Stimulated activated naive CD8-positive, alpha-beta T cell treated with anti-CD3 and anti-CD28 coated beads, Interleukin-15, Interleukin-2, amounts not matched to agents 100 ng/mL and 50 ng/mL, for 24 hours (primary cell): Measurements from ENCODE around the gene TENM4.

ENCODE experiments used
- H3K27ac Mint-ChIP-seq: one replicate; pipeline ENCODE4 v1.8.0; 2021; ENCODE audit warnings: mild to moderate bottlenecking, mixed read lengths
- H3K27me3 Mint-ChIP-seq: one replicate; pipeline ENCODE4 v1.8.0; 2021; ENCODE audit warnings: mixed read lengths
- H3K36me3 Mint-ChIP-seq: one replicate; pipeline ENCODE4 v1.8.0; 2021; ENCODE audit warnings: low read depth, mixed read lengths
- H3K4me1 Mint-ChIP-seq: one replicate; pipeline ENCODE4 v1.8.0; 2021; ENCODE audit warnings: low read depth, mixed read lengths
- H3K4me3 Mint-ChIP-seq: one replicate; pipeline ENCODE4 v1.8.0; 2021; ENCODE audit warnings: mild to moderate bottlenecking, mixed read lengths
- H3K9me3 Mint-ChIP-seq: one replicate; pipeline ENCODE4 v1.8.0; 2021; ENCODE audit warnings: mixed read lengths

The TENM4 gene

DNA sequence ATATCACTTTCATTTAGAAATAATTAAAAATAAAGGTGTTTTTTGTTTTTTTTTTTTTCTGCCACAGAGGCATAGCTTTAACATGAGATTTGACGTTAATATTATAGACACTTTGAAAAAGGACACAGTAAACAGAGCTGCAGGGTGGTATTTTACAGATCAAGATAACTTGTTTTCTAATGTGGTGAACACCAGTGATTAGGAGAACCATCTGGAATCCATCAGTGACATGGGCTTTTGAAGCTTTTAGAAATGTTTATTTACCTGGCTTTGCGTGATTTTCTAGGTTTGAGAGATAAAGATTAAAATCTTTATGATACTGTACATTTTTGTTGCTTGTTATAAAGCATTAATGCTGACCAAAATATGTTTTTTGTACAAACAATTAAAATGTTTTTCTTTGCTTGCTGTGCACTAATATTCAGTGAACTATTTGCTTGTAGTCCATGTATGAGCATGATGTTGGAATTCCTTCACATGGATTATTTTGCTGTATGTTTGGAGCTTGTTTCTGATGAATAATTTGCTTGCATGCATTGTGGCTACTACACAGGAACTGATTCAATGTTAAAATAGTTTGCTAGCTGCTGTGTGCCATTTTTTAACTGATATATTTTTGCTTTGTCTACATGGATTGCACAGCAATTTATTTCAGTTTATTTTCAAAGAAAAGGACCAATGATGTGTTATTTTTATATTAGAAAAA is 514.0 kb downstream of the TENM4 start:
- no peak overlapping the region for H3K27ac Mint-ChIP-seq
- no peak overlapping the region for H3K4me3 Mint-ChIP-seq
- no peaks in the 10 kb centered on the region for H3K4me1 Mint-ChIP-seq
- H3K9me3 Mint-ChIP-seq, result no peaks in the 10 kb centered on the region
- H3K36me3 Mint-ChIP-seq, result no peaks in the 10 kb centered on the region
- peaks cover 16% of the 10 kb centered on the region for H3K27me3 Mint-ChIP-seq

DNA sequence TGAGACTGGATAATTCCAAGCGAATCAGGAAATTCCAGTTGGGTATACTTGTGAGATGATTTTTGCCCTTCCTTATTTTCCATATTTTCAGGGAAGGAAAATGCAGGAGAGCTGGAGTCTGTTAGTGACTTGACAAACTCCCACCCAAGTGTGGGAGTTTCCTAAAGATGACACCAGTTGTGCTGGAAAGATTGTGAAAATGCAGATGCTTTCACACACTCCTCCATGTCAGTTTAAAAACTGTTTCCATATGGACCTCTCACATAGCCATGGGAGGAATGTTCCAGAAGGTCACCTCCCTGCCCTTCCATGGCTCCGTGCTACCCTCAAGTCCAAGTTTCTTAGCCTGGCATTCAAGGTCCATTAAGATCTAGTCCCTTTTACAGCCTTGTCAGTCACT is 515.4 kb downstream of the TENM4 start:
- Mint-ChIP-seq H3K4me3 (no peak overlapping the region), H3K4me1 (no peaks in the 10 kb centered on the region), H3K27me3 (peaks cover 20% of the 10 kb centered on the region)

DNA sequence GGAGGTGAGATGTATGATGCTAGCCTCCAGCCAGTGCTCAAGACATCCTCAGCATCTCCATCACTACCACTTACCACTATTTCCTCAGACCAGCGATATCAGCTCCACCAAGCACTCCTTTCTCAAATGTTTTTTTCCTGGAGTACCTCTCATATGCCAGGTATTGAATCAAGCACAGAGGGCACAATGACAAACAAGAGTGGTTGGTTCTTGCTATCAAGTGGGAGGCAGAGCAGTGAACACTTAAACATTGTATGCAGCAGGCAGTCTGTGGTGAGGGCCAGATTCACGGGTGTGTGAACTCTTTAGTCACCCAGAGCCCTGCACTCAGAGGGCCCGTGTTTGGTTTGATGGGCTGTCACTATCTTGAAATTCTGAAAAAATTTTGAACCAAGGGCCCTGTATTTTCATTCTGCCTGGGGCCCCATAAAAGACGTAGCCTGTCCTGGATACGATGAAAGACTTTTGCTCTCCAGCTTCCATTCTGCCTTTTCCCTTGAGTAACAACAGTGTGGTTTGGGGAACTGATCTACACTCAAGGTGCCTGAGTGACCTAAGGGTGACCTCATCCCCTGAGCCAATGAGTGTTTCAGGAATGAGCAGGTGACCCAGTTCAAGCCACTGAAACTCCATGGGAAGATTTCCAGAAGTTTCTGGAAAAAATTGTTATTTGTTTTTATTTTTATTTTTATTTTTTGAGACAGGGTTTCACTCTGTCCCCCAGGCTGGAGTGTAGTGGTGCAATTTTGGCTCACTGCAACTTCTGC is 517.8 kb downstream of the TENM4 start:
- Mint-ChIP-seq H3K27ac (no peak overlapping the region), H3K9me3 (no peaks in the 10 kb centered on the region), H3K4me3 (no peak overlapping the region), H3K4me1 (no peaks in the 10 kb centered on the region), H3K36me3 (no peaks in the 10 kb centered on the region), H3K27me3 (peaks cover 13% of the 10 kb centered on the region)

More for the DNA sequence above, 515.4 kb downstream of the TENM4 start:
- no peak overlapping the region for H3K27ac Mint-ChIP-seq
- H3K9me3 Mint-ChIP-seq, result no peaks in the 10 kb centered on the region
- H3K36me3 Mint-ChIP-seq, result no peaks in the 10 kb centered on the region

DNA sequence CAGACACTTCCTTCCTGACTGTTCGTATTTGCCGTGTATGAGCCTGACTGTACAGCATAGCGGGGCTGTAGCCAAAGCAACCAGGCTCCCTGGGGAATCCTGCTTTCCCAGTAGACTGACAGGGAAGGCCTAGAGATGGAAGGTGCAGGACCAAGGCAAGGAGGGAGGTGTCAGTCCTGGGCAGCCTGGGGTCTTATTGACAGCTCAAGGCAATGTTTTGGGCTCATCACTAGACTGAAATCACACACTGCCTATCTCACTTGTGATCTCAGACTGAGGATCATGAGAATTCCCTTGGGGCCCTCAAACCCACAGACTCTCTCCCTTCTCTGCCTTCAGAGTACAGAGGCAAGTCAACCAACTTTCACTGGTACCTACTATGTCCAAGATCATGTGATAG is 519.3 kb downstream of the TENM4 start:
- Mint-ChIP-seq H3K4me3 (no peak overlapping the region), H3K9me3 (no peaks in the 10 kb centered on the region), H3K36me3 (no peaks in the 10 kb centered on the region), H3K27ac (no peak overlapping the region), H3K4me1 (no peaks in the 10 kb centered on the region), H3K27me3 (peaks cover 13% of the 10 kb centered on the region)

DNA sequence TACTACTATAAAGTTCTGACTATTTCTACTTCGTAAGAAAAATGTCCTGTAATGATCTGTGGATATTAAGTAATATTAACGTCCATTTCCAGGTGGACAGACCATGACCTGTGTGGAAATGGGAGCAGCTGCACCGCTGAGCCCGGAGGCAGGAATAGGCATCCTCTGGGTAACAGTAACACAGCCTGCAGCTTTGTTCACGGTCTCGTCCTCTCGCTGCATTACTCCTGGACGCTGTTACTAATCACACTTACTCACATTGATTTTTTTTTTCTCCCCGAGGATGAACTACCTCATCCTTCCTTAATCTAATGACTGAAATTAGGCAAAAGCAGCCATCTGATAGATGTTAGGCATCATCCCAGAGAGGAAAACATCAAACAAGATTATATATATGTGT is 520.5 kb downstream of the TENM4 start:
- peaks cover 13% of the 10 kb centered on the region for H3K27me3 Mint-ChIP-seq
- H3K27ac Mint-ChIP-seq, result no peak overlapping the region
- H3K4me1 Mint-ChIP-seq, result no peaks in the 10 kb centered on the region
- H3K9me3 Mint-ChIP-seq, result no peaks in the 10 kb centered on the region
- H3K36me3 Mint-ChIP-seq, result no peaks in the 10 kb centered on the region
- H3K4me3 Mint-ChIP-seq, result no peak overlapping the region

DNA sequence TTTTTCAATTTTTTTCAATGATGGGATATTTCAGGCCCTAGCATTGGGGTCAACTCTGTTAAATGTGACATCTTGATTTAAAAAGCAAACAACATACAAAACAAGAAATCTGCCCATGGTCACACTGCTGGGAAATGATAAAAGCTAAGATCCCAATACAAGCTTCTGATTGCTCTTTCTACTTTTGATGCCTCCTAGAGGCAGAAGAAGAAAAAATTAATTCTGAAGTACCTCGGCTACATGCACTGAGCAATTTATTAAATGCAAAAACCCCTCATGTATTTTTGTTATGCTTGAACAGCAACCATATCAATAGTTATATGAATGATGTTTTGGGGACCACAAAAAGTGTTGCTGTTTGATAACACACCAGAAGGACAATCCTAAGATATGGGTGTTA is 524.1 kb downstream of the TENM4 start:
- Mint-ChIP-seq H3K27me3 (peaks cover 8% of the 10 kb centered on the region), H3K9me3 (no peaks in the 10 kb centered on the region), H3K4me3 (no peak overlapping the region), H3K36me3 (no peaks in the 10 kb centered on the region), H3K4me1 (no peaks in the 10 kb centered on the region), H3K27ac (no peak overlapping the region)

DNA sequence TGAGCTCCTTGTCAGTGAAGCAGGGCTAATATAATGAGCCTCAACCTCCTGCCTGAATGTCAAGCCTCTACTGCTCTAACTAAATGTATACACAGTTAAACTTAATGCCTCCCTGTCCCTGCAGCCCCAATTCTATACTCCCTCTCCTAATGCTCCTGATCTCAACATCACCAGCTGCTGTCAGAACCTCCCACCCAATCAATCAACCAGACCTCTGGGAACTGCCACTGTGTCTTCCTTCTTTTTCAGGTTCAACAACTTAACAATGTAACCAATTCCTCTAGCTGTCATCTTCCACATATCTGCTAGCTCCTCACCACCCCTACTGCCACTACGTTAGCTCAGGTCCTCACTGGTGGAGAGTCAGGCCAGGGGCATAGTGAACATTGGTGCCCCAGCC is 526.3 kb downstream of the TENM4 start:
- Mint-ChIP-seq H3K27me3 (peaks cover 4% of the 10 kb centered on the region), H3K9me3 (no peaks in the 10 kb centered on the region), H3K27ac (no peak overlapping the region), H3K4me3 (no peak overlapping the region), H3K4me1 (no peaks in the 10 kb centered on the region), H3K36me3 (no peaks in the 10 kb centered on the region)

DNA sequence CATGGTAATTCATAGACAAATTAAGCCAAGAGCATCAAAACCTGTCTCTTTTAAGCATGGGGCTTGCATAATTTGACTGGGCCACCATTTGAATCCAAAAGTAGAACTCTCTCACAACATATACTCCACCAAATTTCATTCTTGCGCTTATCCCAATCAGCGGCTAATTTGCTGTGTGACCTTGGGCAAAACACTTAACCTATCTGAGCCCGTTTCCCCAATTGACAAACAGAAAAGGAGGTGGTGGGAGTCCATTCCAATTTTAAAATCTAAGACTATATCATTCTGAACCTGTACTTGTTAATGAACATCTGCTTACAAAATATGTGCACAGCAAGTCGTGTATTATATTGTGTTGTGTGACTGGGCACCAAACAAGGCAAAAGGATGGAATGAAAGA is 528.1 kb downstream of the TENM4 start:
- peaks cover 4% of the 10 kb centered on the region for H3K27me3 Mint-ChIP-seq
- no peaks in the 10 kb centered on the region for H3K36me3 Mint-ChIP-seq
- H3K4me3 Mint-ChIP-seq, result no peak overlapping the region
- no peaks in the 10 kb centered on the region for H3K9me3 Mint-ChIP-seq
- H3K4me1 Mint-ChIP-seq, result no peaks in the 10 kb centered on the region
- no peak overlapping the region for H3K27ac Mint-ChIP-seq

DNA sequence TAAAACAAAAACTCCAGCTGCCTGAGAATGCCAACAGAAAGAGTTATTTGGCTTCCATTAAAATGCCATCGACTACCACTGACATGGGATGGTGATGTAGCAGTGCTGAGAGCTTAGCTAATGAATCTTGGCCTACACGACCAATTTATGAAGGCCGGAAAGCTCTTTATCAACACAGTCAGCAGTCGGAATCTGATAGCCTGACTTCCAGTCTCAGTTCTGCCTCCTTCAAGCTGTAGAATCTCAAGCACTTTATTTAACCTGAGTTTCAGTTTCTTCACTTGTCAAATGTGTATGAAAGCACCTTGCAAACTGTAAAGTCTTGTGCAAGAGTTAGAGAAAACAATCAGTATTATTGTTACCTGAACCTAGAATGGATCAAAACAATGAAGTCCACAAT is 530.5 kb downstream of the TENM4 start:
- H3K4me3 Mint-ChIP-seq, result no peak overlapping the region
- H3K4me1 Mint-ChIP-seq, result no peaks in the 10 kb centered on the region
- no peaks in the 10 kb centered on the region for H3K36me3 Mint-ChIP-seq
- no peak overlapping the region for H3K27ac Mint-ChIP-seq
- H3K9me3 Mint-ChIP-seq, result no peaks in the 10 kb centered on the region
- no peaks in the 10 kb centered on the region for H3K27me3 Mint-ChIP-seq

DNA sequence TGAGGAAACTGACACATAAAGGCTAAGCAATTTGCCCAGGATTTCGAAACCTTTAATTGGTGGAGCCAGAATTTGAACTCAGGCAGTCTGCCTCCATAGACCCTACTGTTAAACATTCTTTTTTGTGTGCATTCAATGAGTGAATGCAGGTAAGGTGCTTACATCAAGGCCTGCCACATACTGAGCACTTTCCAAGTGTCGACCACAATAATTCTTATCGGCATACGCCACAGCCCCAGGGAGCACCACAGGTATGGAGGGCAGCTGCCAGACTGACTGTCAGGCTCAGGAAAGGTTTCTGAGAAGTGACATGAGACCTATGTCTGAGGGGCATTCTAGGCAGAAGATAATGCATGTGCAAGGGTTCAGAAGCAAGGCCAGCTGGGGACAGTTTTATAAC is 531.4 kb downstream of the TENM4 start:
- Mint-ChIP-seq H3K36me3 (no peaks in the 10 kb centered on the region), H3K27me3 (no peaks in the 10 kb centered on the region), H3K27ac (no peak overlapping the region), H3K4me3 (no peak overlapping the region), H3K4me1 (no peaks in the 10 kb centered on the region), H3K9me3 (no peaks in the 10 kb centered on the region)

DNA sequence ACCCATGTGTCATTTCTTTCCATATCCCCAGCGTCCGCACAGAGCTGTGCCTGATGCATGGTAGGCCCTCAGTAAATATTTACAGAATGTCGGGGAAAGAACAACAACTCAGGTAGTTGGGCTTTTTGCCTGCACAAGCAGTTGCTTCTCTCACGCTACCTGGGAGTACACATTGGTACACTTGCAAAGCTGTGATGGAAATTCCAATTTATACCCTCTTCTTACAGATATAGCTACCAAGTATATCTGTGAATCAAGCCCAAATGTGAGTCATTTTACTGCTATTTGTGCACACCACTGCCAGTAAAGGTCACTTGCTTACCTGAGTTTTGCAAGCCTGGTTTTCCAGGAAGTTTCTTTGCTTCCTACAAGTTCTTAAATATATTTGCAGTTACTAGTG is 533.2 kb downstream of the TENM4 start:
- no peaks in the 10 kb centered on the region for H3K27me3 Mint-ChIP-seq
- no peaks in the 10 kb centered on the region for H3K36me3 Mint-ChIP-seq
- no peak overlapping the region for H3K4me3 Mint-ChIP-seq
- H3K9me3 Mint-ChIP-seq, result no peaks in the 10 kb centered on the region
- H3K27ac Mint-ChIP-seq, result no peak overlapping the region
- H3K4me1 Mint-ChIP-seq, result no peaks in the 10 kb centered on the region

DNA sequence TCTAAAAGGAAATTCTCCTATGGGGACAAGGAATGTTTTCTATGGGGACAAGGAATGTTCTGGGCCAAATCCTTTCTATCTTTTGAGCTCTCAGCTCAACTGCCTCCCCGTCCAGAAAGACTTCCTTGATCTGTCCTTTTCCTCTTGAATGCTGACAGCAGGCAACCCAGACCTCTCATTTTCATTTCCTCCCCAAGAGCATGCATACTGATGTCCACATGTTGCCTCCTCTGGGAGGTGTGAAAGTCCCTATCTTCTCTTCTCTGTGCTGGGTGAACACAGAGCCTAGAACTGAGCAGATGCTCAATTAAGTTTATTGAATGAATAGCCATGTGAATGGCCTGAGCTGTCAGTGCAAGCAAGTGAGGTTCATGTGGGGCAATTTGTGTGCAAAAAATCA is 534.3 kb downstream of the TENM4 start:
- Mint-ChIP-seq H3K4me1 (no peaks in the 10 kb centered on the region), H3K9me3 (no peaks in the 10 kb centered on the region), H3K27me3 (no peaks in the 10 kb centered on the region), H3K4me3 (no peak overlapping the region), H3K27ac (no peak overlapping the region), H3K36me3 (no peaks in the 10 kb centered on the region)

DNA sequence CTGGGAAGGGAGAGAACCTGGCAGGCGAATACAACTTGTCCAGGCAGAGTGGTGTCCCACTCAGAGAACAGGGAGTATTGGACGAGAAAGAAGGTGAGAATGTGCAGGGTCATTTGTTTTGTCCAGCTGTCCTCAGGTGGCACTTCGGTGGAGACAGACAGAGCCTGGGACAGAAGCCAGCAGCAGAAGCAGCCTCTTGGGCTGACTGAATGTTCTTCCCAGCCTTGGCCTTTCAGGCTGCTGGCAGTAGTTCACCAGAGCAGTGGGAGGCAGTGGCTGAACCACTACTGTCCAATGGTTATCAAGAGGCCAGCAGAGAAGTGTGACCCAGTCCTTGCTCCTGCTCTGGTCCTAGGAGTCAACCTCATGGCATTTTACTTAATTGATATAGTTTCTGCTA is 535.1 kb downstream of the TENM4 start:
- Mint-ChIP-seq H3K27me3 (peaks cover 2% of the 10 kb centered on the region), H3K36me3 (no peaks in the 10 kb centered on the region), H3K4me3 (no peak overlapping the region), H3K27ac (no peak overlapping the region), H3K4me1 (no peaks in the 10 kb centered on the region), H3K9me3 (no peaks in the 10 kb centered on the region)

DNA sequence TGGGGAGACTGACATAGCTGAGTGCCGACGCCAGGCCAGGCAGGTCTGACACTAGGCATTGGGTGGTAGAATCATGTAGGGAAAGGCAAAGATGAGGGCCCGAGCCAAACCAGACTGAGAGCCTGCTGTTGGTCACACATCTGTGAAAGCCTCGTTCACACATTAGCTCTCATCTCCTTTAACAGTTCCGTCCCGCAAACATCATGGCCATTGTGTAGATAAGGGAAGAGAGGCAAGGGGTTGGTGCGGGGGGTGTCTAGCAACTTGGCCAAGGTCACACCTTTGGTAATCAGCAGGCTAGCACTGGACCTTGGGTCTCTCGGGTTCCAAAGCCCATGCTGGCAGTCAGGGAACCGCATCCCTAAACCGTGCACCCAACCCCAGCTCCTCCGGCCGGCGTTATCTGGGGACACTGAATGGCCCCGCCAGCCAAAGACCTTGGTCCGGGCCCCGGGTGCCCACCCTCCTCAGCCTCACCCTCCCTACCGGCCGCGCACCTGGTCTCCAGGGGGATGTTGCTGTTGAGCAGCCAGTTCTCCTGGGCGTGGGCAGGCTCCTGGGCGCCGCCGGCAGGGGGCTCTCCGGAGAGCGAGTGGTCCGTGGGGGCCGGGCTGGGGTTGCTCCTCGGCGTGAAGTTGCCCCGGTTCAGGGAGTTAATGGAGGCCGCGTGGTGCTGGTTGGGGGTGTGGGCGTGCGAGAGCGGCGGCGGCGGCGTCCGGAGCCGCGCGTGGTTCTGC is 537.9 kb downstream of the TENM4 start:
- Mint-ChIP-seq H3K36me3 (no peaks in the 10 kb centered on the region), H3K4me1 (no peaks in the 10 kb centered on the region), H3K27me3 (peaks cover 3% of the 10 kb centered on the region), H3K9me3 (no peaks in the 10 kb centered on the region), H3K27ac (no peak overlapping the region), H3K4me3 (no peak overlapping the region)

DNA sequence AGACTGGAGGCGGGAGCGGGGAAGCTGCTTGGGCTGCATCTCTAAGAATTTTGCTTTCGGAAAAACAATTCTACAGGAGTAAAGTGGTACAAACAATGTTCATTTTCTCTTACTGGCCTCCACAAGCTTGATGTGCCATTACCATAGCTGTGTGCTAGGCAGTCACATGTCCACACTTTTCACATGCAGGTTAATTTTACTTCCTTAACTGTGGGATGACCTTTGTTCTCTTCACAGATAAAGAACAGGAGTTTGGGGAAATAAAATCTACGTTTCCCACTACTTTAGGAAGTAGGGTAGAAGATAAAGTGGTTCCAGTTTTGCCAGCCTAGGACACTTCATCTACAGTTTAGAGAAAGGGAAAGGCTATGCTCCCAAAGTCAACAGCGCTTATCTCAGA is 539.0 kb downstream of the TENM4 start:
- H3K27me3 Mint-ChIP-seq, result peaks cover 3% of the 10 kb centered on the region
- H3K4me1 Mint-ChIP-seq, result no peaks in the 10 kb centered on the region
- H3K36me3 Mint-ChIP-seq, result no peaks in the 10 kb centered on the region
- H3K9me3 Mint-ChIP-seq, result no peaks in the 10 kb centered on the region
- no peak overlapping the region for H3K27ac Mint-ChIP-seq
- no peak overlapping the region for H3K4me3 Mint-ChIP-seq
